GM18505 (cell line): ENCODE results near the gene PTTG1.

ENCODE experiments used
- ATAC-seq: cut with Tn5 transposase; IDR thresholded peaks from one replicate; pipeline ENCODE4 v1.9.1; 2021; ENCODE audit not compliant: unreplicated experiment
- POLR2A ChIP-seq: IDR thresholded peaks from 4 replicates; pipeline ENCODE4 v1.6.1; 2011; ENCODE audit warnings: borderline replicate concordance; ENCODE audit not compliant: insufficient read depth, insufficient read length; ENCODE audit errors: extremely low read depth

PTTG1 gene

GRCh38 chr5:160464466-160464797 lies 42.8 kb downstream of the PTTG1 start:
- no peak for ATAC-seq
- no peak for TF ChIP-seq POLR2A

DNA sequence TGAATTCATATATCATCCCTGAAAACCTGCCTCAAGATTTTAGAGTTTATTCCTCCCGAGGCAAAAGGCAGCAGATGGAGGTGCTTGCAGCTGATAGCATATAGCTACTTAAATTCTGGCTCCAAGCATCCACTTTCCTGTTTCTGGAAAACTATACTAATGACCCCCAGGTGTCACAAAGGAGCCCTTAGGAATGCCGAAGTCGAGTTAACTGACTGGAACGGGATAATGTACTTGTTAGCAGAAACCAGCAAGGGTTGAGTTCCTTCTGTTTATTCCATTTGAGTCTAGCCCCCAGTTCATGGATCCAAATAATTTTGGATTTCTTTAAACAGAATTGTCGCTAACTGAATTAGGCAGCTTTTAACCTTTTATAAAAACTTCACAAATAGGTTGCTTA lies 44.5 kb downstream of the PTTG1 start:
- no peak for ATAC-seq
- no peak for TF ChIP-seq POLR2A

DNA sequence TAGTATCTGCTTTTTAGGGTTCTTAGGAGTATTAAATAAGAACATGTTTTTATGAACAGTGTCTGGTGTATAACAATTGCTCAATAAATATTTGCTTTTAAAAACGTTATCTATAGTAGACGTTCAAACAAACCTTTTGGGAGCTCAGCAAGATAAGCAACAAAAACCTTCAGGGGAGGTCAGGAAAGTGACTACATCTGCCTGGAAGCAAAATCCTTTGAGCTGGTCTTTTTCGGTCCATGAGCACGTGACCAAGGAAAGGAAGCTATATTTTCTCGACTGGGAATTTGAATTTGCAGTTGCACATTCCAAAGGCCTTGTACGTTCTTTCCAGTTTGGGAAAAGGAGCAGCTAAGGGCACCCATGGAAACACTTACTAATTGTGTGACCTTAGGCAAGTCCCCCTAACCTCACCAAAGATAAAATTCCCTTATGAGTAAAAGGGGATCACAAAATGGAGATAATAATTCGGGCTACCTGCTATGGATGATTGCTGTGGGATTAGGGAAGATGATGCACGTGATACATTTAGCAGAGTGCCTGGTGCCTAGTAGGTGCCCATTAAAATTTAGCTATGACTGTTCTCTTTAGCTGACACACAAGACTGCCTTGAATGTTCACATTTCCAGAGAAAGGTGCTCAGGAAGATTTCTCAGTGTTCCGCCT lies 45.4 kb downstream of the PTTG1 start:
- no peak for TF ChIP-seq POLR2A
- no peak for ATAC-seq

DNA sequence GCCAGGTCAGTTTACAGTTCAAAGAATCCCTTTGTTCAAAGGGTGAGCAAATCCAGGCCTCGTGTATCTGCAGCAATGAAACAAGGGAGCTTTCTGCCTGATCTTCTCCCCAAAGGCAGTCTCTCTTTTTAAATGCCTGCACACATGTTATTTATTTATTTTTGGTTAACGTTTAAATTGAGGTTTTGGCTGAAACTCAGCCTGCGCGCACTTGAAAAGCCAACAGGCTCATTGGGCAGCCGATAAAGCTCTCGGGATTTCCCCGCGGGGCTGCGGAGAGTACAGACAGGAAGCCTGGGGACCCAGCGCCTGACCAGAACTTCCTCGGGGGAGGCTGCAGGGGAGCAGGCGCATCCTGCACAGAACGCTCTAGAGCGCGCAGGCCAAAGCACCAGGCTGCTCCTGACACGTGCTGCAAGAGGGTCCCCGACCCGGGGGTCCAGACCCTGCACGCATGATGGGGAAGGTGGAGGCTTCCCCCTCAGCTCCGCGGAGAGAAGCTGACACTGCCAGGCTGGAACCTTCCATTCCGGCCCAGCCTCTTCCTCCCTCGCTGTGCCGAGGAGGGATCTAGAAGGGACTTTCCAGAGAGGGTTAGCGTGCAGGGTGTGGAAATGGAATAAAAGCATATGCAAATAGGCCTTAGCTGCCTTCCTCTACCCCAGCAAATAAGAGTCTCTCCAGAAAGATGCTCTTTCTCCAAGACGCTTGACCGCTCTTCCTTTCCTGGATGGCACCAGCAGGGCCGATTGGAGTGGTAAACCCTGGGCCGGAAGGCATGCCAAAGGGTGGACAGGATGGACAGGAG lies 46.1 kb downstream of the PTTG1 start:
- peak; percentile 95 for TF ChIP-seq POLR2A
- ATAC-seq = peak; percentile 91

GRCh38 chr5:160468363-160468975 lies 46.8 kb downstream of the PTTG1 start:
- TF ChIP-seq POLR2A = no peak

DNA sequence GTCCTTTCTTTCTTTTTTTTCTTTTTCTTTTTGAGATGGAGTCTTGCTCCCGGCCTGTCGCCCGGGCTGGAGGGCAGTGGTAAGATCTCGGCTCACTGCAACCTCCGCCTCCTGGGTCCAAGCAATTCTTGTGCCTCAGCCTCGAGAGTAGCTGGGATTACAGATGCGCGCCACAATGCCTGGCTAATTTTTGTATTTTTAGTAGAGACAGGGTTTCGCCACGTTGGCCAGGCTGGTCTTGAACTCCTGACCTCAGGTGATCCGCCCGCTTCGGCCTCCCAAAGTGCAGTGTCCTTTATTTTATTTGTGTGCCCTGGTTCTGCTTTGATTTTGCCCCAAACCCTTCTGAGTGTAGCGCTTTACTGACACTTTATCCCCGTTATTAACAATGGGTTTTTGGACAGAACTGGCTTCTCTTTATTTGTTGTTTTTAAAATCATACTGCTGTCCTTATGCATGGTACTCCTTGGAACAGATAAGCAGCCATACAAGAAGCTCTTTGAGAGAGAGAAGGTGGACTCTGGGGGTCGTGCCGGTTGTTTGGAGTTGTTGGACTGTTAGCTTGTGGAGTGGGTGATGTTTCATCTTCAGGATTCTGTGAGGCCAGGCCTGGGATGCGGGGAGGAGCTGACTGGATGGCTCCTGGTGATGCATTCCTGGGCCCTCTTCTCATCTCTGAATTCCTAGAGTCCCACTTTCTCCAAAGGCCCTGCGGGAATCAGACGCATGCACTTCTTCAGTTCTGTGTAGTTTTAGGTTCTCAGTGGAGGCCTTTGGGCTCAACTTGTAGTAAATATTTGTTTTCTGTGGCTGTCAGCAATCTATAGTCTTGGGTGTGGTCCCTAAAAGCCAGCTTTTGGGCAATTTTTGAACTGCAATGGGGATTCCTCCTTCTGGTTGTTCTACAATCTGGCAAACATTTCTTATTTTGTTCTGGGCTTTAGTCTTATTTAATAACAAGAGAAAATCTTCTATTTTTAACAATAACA lies 47.8 kb downstream of the PTTG1 start:
- no peak for ATAC-seq
- TF ChIP-seq POLR2A = peak; percentile 27

More at GRCh38 chr5:160468363-160468975, 46.8 kb downstream of the PTTG1 start:
- no peak for ATAC-seq

DNA sequence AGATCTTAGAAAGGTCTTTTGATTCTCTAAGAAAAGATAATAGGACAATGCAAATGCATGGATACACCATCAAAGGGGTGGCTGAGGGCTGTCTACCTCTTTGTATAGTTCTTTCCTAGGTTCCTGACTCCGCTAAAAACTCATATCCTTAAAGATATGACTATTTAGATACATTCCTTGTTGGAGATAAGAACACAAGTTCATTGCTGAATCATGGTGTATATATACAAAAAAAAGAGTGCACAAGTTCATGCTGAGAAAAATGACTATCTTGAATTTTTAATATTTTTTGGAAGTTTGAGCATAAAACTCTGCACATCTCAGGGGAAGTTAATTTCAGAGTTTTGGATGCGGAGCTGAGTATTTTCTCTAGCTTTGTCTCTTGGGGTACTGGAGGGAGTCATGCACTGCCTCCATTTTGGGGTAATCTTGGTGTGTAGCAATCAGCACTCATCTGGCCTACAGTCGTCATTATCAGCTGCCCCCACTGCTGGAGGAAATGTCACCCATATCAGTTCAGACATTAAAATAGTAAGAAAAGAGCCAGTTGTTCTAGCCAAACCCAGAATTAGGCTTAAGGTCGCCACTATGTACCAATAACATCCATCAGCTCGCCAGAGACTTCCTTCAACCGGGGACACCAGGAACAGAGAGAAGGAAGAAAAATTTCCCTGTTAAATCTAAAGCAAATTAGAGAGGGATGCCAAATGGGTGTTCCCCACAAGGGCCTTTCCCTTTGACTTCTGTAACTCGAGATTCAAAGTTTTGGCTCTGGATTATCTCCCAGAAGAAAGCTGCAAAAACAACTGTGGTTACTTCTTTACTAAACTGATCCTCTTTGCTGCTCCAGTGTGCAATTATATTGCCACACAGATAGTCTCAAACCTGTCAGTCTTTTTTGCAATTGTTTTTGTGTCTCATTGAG lies 49.0 kb downstream of the PTTG1 start:
- ATAC-seq = no peak
- TF ChIP-seq POLR2A = no peak

DNA sequence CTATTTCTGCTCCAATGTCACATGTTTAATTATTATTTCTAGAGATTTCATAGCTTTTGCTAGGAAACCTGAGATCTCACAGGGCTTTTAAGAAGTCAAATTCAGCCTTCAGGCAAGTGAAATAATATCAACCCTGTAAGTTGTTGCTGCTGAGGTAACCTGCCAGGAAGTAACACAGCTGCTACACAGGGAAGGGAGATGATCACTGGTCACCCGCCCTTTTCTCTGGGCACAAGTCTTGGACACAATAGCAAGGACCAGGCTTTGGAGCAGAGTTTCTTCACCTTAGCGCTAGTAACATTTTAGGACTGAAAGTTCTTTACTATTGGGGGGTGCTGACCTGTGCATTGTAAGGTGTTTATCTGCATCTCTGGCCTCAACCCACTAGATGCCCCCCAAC lies 50.1 kb downstream of the PTTG1 start:
- no peak for TF ChIP-seq POLR2A
- no peak for ATAC-seq

GRCh38 chr5:160472482-160472881 lies 50.8 kb downstream of the PTTG1 start:
- ATAC-seq = no peak
- TF ChIP-seq POLR2A = no peak

DNA sequence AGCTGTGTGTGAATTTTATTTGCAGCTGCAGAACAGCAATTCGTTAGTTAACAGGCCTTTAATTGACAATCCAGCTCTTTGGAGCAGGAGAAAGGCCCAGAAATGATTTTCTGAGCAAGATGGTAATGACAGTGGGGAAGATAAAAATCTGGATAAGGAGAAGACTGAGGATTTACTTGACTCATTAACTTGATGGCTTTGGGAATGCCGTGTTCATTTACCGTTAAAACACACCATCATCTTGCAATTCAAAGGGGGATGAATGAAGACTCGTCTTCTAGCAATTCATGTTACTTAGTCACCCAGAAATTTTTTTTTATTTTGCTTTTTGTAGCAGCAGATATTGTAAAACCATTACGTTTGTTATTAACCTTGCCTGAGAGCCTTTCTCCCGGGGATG lies 52.0 kb downstream of the PTTG1 start:
- ATAC-seq = no peak

GRCh38 chr5:160474084-160474483 lies 52.4 kb downstream of the PTTG1 start:
- no peak for TF ChIP-seq POLR2A
- no peak for ATAC-seq

More for the DNA sequence above, 52.0 kb downstream of the PTTG1 start:
- TF ChIP-seq POLR2A = peak; percentile 22
